ENCODE measurements around the gene PARD6G.

DNA sequence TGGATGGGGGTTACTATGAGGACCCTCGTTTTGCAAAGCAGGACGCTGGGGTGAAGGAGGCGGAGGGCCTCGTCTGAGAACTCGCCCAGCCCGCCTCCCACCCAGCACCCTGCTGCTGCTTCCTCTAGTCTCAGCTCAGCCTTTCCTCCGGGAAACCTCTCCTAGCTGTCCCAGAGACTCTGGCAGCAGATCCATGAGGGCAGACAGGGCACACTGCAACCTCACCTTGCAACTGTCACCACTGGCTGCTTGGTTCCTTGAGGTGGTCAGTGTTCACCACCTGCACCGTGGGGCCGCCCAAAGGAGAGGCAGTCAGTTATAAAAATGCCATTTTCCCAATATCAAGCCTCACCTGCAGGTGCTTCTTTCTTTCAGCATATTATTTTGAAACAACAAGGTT is 45.6 kb downstream of the PARD6G start:
- no peak for TF ChIP-seq TAF1 (CRISPR knock-in tag; IDR thresholded peaks at IDR 0.05)
- TF ChIP-seq ZNF12 (CRISPR knock-in tag; IDR thresholded peaks at IDR 0.05) = no peak
- TF ChIP-seq FOXA1 (IDR thresholded peaks at IDR 0.05) = no peak
- TF ChIP-seq FOXA1 (CRISPR knock-in tag; IDR thresholded peaks at IDR 0.05) = no peak
- TF ChIP-seq ZNF33B (CRISPR knock-in tag; IDR thresholded peaks at IDR 0.05) = no peak
- TF ChIP-seq EZH2 (conservative IDR thresholded peaks at IDR 0.05; ENCODE audit: low read depth, low read length) = no peak
- TF ChIP-seq, protein P1, sequence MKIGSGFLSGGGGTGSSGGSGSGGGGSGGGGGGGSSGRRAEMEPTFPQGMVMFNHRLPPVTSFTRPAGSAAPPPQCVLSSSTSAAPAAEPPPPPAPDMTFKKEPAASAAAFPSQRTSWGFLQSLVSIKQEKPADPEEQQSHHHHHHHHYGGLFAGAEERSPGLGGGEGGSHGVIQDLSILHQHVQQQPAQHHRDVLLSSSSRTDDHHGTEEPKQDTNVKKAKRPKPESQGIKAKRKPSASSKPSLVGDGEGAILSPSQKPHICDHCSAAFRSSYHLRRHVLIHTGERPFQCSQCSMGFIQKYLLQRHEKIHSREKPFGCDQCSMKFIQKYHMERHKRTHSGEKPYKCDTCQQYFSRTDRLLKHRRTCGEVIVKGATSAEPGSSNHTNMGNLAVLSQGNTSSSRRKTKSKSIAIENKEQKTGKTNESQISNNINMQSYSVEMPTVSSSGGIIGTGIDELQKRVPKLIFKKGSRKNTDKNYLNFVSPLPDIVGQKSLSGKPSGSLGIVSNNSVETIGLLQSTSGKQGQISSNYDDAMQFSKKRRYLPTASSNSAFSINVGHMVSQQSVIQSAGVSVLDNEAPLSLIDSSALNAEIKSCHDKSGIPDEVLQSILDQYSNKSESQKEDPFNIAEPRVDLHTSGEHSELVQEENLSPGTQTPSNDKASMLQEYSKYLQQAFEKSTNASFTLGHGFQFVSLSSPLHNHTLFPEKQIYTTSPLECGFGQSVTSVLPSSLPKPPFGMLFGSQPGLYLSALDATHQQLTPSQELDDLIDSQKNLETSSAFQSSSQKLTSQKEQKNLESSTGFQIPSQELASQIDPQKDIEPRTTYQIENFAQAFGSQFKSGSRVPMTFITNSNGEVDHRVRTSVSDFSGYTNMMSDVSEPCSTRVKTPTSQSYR (CRISPR knock-in tag; IDR thresholded peaks at IDR 0.05; ENCODE audit: borderline replicate concordance) = no peak
- TF ChIP-seq POLR2AphosphoS5 (IDR thresholded peaks at IDR 0.05; ENCODE audit: low read depth, low read length) = no peak
- TF ChIP-seq, protein P2, sequence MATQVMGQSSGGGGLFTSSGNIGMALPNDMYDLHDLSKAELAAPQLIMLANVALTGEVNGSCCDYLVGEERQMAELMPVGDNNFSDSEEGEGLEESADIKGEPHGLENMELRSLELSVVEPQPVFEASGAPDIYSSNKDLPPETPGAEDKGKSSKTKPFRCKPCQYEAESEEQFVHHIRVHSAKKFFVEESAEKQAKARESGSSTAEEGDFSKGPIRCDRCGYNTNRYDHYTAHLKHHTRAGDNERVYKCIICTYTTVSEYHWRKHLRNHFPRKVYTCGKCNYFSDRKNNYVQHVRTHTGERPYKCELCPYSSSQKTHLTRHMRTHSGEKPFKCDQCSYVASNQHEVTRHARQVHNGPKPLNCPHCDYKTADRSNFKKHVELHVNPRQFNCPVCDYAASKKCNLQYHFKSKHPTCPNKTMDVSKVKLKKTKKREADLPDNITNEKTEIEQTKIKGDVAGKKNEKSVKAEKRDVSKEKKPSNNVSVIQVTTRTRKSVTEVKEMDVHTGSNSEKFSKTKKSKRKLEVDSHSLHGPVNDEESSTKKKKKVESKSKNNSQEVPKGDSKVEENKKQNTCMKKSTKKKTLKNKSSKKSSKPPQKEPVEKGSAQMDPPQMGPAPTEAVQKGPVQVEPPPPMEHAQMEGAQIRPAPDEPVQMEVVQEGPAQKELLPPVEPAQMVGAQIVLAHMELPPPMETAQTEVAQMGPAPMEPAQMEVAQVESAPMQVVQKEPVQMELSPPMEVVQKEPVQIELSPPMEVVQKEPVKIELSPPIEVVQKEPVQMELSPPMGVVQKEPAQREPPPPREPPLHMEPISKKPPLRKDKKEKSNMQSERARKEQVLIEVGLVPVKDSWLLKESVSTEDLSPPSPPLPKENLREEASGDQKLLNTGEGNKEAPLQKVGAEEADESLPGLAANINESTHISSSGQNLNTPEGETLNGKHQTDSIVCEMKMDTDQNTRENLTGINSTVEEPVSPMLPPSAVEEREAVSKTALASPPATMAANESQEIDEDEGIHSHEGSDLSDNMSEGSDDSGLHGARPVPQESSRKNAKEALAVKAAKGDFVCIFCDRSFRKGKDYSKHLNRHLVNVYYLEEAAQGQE (IDR thresholded peaks at IDR 0.05; ENCODE audit: borderline replicate concordance in 1 of 2, low read depth in 1 of 2, low read length in 2 of 2) = no peak
- TF ChIP-seq ATM (IDR thresholded peaks at IDR 0.05; ENCODE audit: borderline replicate concordance) = no peak
- no peak for TF ChIP-seq POLR2A (IDR thresholded peaks at IDR 0.05; ENCODE audit: insufficient read depth in 1 of 2, low read depth in 2 of 2, low read length in 2 of 2)
- TF ChIP-seq FOSL2 (CRISPR knock-in tag; IDR thresholded peaks at IDR 0.05) = no peak
- no peak for TF ChIP-seq ASH2L (IDR thresholded peaks at IDR 0.05; ENCODE audit: insufficient read length, low read depth, low read length)
- no peak for TF ChIP-seq GABPA (IDR thresholded peaks at IDR 0.05; ENCODE audit: low read depth, low read length)
- TF ChIP-seq GABPA (CRISPR knock-in tag; IDR thresholded peaks at IDR 0.05; ENCODE audit: low read depth) = no peak
- TF ChIP-seq, protein P3, sequence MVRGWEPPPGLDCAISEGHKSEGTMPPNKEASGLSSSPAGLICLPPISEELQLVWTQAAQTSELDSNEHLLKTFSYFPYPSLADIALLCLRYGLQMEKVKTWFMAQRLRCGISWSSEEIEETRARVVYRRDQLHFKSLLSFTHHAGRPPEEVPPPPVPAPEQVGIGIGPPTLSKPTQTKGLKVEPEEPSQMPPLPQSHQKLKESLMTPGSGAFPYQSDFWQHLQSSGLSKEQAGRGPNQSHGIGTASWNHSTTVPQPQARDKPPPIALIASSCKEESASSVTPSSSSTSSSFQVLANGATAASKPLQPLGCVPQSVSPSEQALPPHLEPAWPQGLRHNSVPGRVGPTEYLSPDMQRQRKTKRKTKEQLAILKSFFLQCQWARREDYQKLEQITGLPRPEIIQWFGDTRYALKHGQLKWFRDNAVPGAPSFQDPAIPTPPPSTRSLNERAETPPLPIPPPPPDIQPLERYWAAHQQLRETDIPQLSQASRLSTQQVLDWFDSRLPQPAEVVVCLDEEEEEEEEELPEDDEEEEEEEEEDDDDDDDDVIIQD (CRISPR knock-in tag; IDR thresholded peaks at IDR 0.05; ENCODE audit: low read depth) = no peak

Data from HepG2 (cell line).